ENCODE results near the gene CNTNAP2. TPM values are rescaled to one million over a fixed set of nuclear protein-coding genes. Genes with fewer than 3 reads are reported as not detected.

Gene CNTNAP2
- total and polyA plus RNA-seq, 4 donors: 0.14 to 2.3 (median 1.1) TPM

- Histone ChIP-seq H3K9ac (ENCODE audit: low read depth in 1 of 2, low read length in 2 of 2) (no peak overlapping the region), H3K9me3 (ENCODE audit: control insufficient read depth in 4 of 4, low read length in 3 of 4) (no peaks in the 10 kb centered on the region), H3K27me3 (ENCODE audit: control insufficient read depth in 4 of 4, insufficient read depth in 4 of 4, low read length in 3 of 4) (peaks cover 0 to 4% (median 0%) of the 10 kb centered on the region in 4 donors), H3K4me1 (ENCODE audit: control insufficient read depth in 4 of 4, insufficient read depth in 4 of 4, low read length in 3 of 4) (no peaks in the 10 kb centered on the region), H3K27ac (ENCODE audit: low read depth in 1 of 2, low read length in 2 of 2) (no peak overlapping the region), H3K4me3 (ENCODE audit: low read depth in 1 of 3, low read length in 3 of 3) (no peak overlapping the region), H3K36me3 (ENCODE audit: control insufficient read depth in 4 of 4, insufficient read depth in 3 of 4, low read depth in 1 of 4, low read length in 3 of 4) (no peaks in the 10 kb centered on the region)
- no peak for DNase-seq (ENCODE audit: low spot score)
- TF ChIP-seq NR2F2 (IDR thresholded peaks at IDR 0.05) (no peak), ZBTB33 (IDR thresholded peaks at IDR 0.05) (no peak), HNF4G (IDR thresholded peaks at IDR 0.05) (no peak), CTCF (IDR thresholded peaks at IDR 0.05; ENCODE audit: low read depth, low read length, missing input control) (no peak), YY1 (IDR thresholded peaks at IDR 0.05) (no peak), REST (IDR thresholded peaks at IDR 0.05) (no peak)
These were observed 1696.7 kb downstream of the CNTNAP2 start for GRCh38 chr7:147813316-147813715.

- Histone ChIP-seq H3K4me1 (ENCODE audit: control insufficient read depth in 4 of 4, insufficient read depth in 4 of 4, low read length in 3 of 4) (no peaks in the 10 kb centered on the region), H3K9me3 (ENCODE audit: control insufficient read depth in 4 of 4, low read length in 3 of 4) (no peaks in the 10 kb centered on the region), H3K27ac (ENCODE audit: low read depth in 1 of 2, low read length in 2 of 2) (no peak overlapping the region), H3K9ac (ENCODE audit: low read depth in 1 of 2, low read length in 2 of 2) (no peak overlapping the region), H3K27me3 (ENCODE audit: control insufficient read depth in 4 of 4, insufficient read depth in 4 of 4, low read length in 3 of 4) (peaks cover 0 to 4% (median 0%) of the 10 kb centered on the region in 4 donors), H3K4me3 (ENCODE audit: low read depth in 1 of 3, low read length in 3 of 3) (no peak overlapping the region), H3K36me3 (ENCODE audit: control insufficient read depth in 4 of 4, insufficient read depth in 3 of 4, low read depth in 1 of 4, low read length in 3 of 4) (no peaks in the 10 kb centered on the region)
- DNase-seq (ENCODE audit: low spot score): no peak
- 57% methylated on average over 4 of the region's 4 CpGs for WGBS
- TF ChIP-seq ATF3 (IDR thresholded peaks at IDR 0.05) (no peak), CTCF (IDR thresholded peaks at IDR 0.05; ENCODE audit: low read depth, low read length, missing input control) (no peak), GABPA (IDR thresholded peaks at IDR 0.05 in 1 of 2, conservative IDR thresholded peaks at IDR 0.05 in 1 of 2) (no peak), FOXA1 (IDR thresholded peaks at IDR 0.05) (no peak), NR2F2 (IDR thresholded peaks at IDR 0.05) (no peak), TAF1 (conservative IDR thresholded peaks at IDR 0.05) (no peak)
These were observed 1701.7 kb downstream of the CNTNAP2 start for GRCh38 chr7:147818317-147818716.
